Lung (tissue), 12 donors: Measurements from ENCODE around the gene NPAS3. TPM values are rescaled to one million over a fixed set of nuclear protein-coding genes. Genes with fewer than 3 reads are reported as not detected.

Source experiments
- ATAC-seq: fragments of 200-7000 bp; cut with Tn5 transposase; one replicate; pipeline ENCODE4 v1.9.1; 2020; ENCODE audit warnings: moderate number of reproducible peaks; ENCODE audit not compliant: insufficient read depth, low FRiP score
- DNase-seq, 3 donors: peaks; one replicate each; pipeline ENCODE4 v3.0.0-alpha.2; 2013 to 2017
- H3K27ac ChIP-seq, 2 donors: one replicate each; pipeline ENCODE4 v1.5.1; 2013; ENCODE audit warnings: mild to moderate bottlenecking in 2 of 2, moderate library complexity in 2 of 2, control low read depth in 1 of 2, inconsistent platforms in 1 of 2, low read depth in 1 of 2, low read length in 1 of 2
- H3K27me3 ChIP-seq, 3 donors: one replicate each; pipeline ENCODE4 v1.5.1; 2013; ENCODE audit warnings: low read length in 2 of 3; ENCODE audit not compliant: control insufficient read depth in 3 of 3, insufficient read depth in 3 of 3
- H3K36me3 ChIP-seq, 4 donors: one replicate each; pipeline ENCODE4 v1.5.1; 2013; ENCODE audit warnings: low read length in 4 of 4, mild to moderate bottlenecking in 1 of 4, moderate library complexity in 1 of 4; ENCODE audit not compliant: control insufficient read depth in 4 of 4, insufficient read depth in 4 of 4
- H3K4me1 ChIP-seq, 5 donors: one replicate each; pipeline ENCODE4 v1.5.1; 2013; ENCODE audit warnings: low read length in 5 of 5, mild to moderate bottlenecking in 2 of 5, moderate library complexity in 1 of 5; ENCODE audit not compliant: control insufficient read depth in 5 of 5, insufficient read depth in 5 of 5
- H3K4me3 ChIP-seq: one replicate; pipeline ENCODE4 v1.5.1; 2013; ENCODE audit warnings: mild to moderate bottlenecking, control low read depth, moderate library complexity
- H3K9ac ChIP-seq, 2 donors: one replicate each; pipeline ENCODE4 v1.5.1; 2013; ENCODE audit warnings: low read length in 2 of 2, control low read depth in 1 of 2; ENCODE audit not compliant: insufficient read depth in 1 of 2
- H3K9me3 ChIP-seq, 4 donors: one replicate each; pipeline ENCODE4 v1.5.1; 2013; ENCODE audit warnings: low read length in 3 of 4, mild to moderate bottlenecking in 1 of 4, moderate library complexity in 1 of 4; ENCODE audit not compliant: control insufficient read depth in 4 of 4, insufficient read depth in 3 of 4
- WGBS, 2 donors: extraction: QIAGEN DNeasy Blood & Tissue Kit; methylation state at CpG; one replicate each; pipeline ENCODE4 v1.1.7; 2013; 5-methylcytosine and 5-hydroxymethylcytosine counted together
- polyA plus RNA-seq, 2 donors: library from polyadenylated mRNA; stranded (reverse); fragments of 200-250 nt; gene quantifications; one replicate each; pipeline ENCODE4 v1.2.1, GENCODE V29; 2013
- total RNA-seq, 2 donors: library from RNA; depleted of rRNA in 1 of 2; stranded (reverse); fragments of >200 nt in 1 of 2; gene quantifications; one replicate each; pipeline ENCODE4 v1.2.1, GENCODE V29; 2014 to 2021
- TF ChIP-seq, protein P1 (sequence below): IDR thresholded peaks from 2 replicates; pipeline ENCODE4 v1.5.1; 2012; ENCODE audit warnings: mild to moderate bottlenecking; ENCODE audit errors: control extremely low read depth, extremely low read depth
- donor health status: control.
- donor health status: control.
- donor health status: Bipolar disorder and iron deficiency.
- donor health status: healthy.
- donor health status: DM: yes; HTN: yes; CAD: no.

Gene NPAS3
- total and polyA plus RNA-seq, 4 donors = 0.13 to 0.48 (median 0.33) TPM

DNA sequence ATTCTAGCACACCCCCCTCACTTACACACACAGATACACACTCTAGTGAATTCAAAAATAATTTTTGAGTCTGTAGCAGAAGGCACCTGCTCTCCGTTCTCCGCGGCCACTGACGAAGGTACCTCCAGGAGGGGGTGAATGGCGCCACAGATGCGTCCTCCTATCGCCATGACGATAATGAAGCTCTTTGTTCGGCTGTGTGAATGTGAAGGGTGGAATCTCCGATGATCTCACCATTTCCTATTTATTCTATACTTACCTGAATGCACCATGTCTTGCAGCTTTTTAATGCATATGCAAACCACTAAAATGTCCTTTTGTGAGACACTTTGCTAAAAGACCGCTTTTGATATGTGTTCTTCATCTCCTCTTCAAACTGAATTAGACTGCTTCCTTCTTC, 849.5 kb downstream of the NPAS3 start:
- WGBS, 2 donors = 95 to 96% methylated on average over 11 of the region's 11 CpGs
- Histone ChIP-seq H3K4me1 (peaks cover 0 to 16% (median 4%) of the 10 kb centered on the region in 5 donors), H3K9me3 (no peaks in the 10 kb centered on the region), H3K27me3 (peaks cover 0 to 20% (median 7%) of the 10 kb centered on the region in 3 donors), H3K36me3 (no peaks in the 10 kb centered on the region), H3K9ac (no peak overlapping the region), H3K4me3 (no peak overlapping the region), H3K27ac (no peak overlapping the region)
- no peak for ATAC-seq
- DNase-seq = no peak
- TF ChIP-seq, protein P1, sequence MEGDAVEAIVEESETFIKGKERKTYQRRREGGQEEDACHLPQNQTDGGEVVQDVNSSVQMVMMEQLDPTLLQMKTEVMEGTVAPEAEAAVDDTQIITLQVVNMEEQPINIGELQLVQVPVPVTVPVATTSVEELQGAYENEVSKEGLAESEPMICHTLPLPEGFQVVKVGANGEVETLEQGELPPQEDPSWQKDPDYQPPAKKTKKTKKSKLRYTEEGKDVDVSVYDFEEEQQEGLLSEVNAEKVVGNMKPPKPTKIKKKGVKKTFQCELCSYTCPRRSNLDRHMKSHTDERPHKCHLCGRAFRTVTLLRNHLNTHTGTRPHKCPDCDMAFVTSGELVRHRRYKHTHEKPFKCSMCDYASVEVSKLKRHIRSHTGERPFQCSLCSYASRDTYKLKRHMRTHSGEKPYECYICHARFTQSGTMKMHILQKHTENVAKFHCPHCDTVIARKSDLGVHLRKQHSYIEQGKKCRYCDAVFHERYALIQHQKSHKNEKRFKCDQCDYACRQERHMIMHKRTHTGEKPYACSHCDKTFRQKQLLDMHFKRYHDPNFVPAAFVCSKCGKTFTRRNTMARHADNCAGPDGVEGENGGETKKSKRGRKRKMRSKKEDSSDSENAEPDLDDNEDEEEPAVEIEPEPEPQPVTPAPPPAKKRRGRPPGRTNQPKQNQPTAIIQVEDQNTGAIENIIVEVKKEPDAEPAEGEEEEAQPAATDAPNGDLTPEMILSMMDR = no peak

DNA sequence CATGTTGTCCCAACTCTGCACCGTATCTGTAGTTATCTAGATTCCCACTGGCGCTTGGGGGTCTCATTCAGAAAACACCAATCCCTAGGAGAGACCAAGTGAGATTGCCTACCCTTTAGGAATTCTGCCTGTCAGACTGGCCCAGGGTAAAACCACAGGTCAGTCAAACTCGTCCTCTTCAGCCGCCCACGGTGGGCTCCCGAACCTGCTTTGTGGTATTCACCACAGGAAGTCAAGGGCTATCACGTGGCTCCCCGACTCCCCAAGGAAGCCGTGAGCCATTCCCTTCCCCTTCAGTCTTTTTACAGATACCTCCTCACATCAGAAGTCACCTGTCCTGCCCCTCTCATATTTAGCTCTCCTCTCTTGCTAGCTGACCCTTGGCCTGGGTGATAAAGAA, 852.3 kb downstream of the NPAS3 start:
- no peaks in the 10 kb centered on the region for H3K36me3 ChIP-seq
- H3K9me3 ChIP-seq = no peaks in the 10 kb centered on the region
- H3K9ac ChIP-seq = no peak overlapping the region
- peaks cover 0 to 26% (median 4%) of the 10 kb centered on the region in 5 donors for H3K4me1 ChIP-seq
- H3K27ac ChIP-seq = no peak overlapping the region
- peaks cover 0 to 43% (median 34%) of the 10 kb centered on the region in 3 donors for H3K27me3 ChIP-seq
- ATAC-seq (no peak), DNase-seq (no peak)
- WGBS, 2 donors = 54 to 72% methylated on average over 9 of the region's 9 CpGs
- H3K4me3 ChIP-seq = no peak overlapping the region
- TF ChIP-seq, protein P1 = no peak

DNA sequence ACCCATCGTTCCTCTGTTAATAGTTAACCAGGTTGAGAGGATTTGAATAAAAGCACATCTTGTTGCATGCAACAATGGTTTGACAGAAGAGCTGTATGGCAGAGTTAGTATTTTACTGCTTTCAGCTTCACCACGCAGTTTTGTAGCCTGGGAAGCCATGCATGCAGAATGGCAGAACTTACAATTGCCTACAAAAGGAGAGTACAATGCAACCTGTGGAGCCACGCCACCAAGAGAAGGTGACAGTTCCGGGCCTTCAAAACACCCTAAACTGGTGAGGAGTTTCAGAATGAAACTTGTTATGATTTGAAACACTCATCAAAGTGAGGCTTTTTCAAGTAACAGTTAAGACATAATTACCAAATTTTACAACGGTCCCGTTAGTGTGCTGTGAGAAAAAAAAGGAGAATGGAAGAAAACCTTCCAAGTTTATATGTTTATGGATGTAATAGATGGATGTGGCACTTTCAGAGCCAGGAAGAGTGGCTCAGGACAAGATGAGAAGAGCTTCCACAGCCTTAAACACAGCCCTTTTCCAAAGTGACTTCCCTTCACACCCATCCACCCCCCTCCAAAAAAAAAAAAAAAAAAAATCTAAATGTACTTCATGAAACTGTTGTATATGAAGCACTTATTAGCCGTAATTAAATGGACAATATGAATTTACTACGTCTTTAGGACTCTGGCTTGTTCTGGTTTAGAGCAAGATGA, 853.5 kb downstream of the NPAS3 start:
- no peak overlapping the region for H3K27ac ChIP-seq
- H3K4me1 ChIP-seq = peaks cover 0 to 26% (median 4%) of the 10 kb centered on the region in 5 donors
- no peaks in the 10 kb centered on the region for H3K9me3 ChIP-seq
- 58 to 77% methylated on average over 8 of the region's 8 CpGs for WGBS, 2 donors
- no peaks in the 10 kb centered on the region for H3K36me3 ChIP-seq
- H3K27me3 ChIP-seq = peaks cover under 1 to 47% (median 45%) of the 10 kb centered on the region in 3 donors
- TF ChIP-seq, protein P1 = no peak
- no peak for ATAC-seq
- no peak for DNase-seq
- H3K4me3 ChIP-seq = no peak overlapping the region
- no peak overlapping the region for H3K9ac ChIP-seq
